HEK293 (cell line): ENCODE measurements around the gene KCNMB2.

Source experiments
- CTCF ChIA-PET: fragments of 350-600 bp; formaldehyde crosslinking; extraction: SDS; loops from one replicate; lab custom pipeline; 2021; ENCODE audit warnings: antibody characterized with exemption; lab: Yijun Ruan, JAX
- POLR2A ChIA-PET: fragments of 300-600 bp; formaldehyde crosslinking; extraction: SDS; loops from one replicate; lab custom pipeline; 2020; ENCODE audit warnings: antibody characterized with exemption, inconsistent platforms; lab: Yijun Ruan, JAX
- H3K27ac ChIP-seq: fragments of 200-500 bp; sonication (Bioruptor generic); 2 replicates; pipeline ENCODE4 v1.5.1; 2014; ENCODE audit warnings: low read depth, low read length, control low read depth, inconsistent platforms; ENCODE audit errors: extremely low read depth
- H3K36me3 ChIP-seq, 2 experiments: fragments of 200-500 bp in 1 of 2; sonication (Bioruptor generic) in 1 of 2; 1 replicate in 1 of 2; 2 replicates in 1 of 2; pipeline ENCODE4 v1.5.1; 2014 to 2017; ENCODE audit warnings: inconsistent platforms in 2 of 2, low read length in 2 of 2; ENCODE audit not compliant: control insufficient read depth in 2 of 2, insufficient read depth in 1 of 2
- H3K4me1 ChIP-seq: fragments of 200-500 bp; sonication (Bioruptor generic); 2 replicates; pipeline ENCODE4 v1.5.1; 2014; ENCODE audit warnings: mild to moderate bottlenecking, low read length, inconsistent platforms; ENCODE audit not compliant: control insufficient read depth, insufficient read depth
- H3K4me3 ChIP-seq: 2 replicates; pipeline ENCODE4 v1.5.1; 2011; ENCODE audit warnings: low read depth, mild to moderate bottlenecking, control low read depth, low read length, moderate library complexity
- H3K9me3 ChIP-seq: fragments of 200-500 bp; sonication (Bioruptor generic); 2 replicates; pipeline ENCODE4 v1.5.1; 2014; ENCODE audit warnings: low read depth, low read length, inconsistent platforms; ENCODE audit not compliant: control insufficient read depth, insufficient read depth
- BCL11B ChIP-seq: fragments of 450-650 bp; formaldehyde crosslinking; IDR thresholded peaks from 2 replicates; pipeline ENCODE4 v1.5.1; 2016; ENCODE audit warnings: low read depth, missing biosample characterization, missing genetic modification characterization
- GLIS2 ChIP-seq: fragments of 450-650 bp; formaldehyde crosslinking; IDR thresholded peaks from 2 replicates; pipeline ENCODE4 v1.5.1; 2016; ENCODE audit warnings: missing biosample characterization, missing genetic modification characterization
- HOXC10 ChIP-seq: sonication (generic); formaldehyde crosslinking; IDR thresholded peaks from 2 replicates; pipeline ENCODE4 v1.8.1; 2023; ENCODE audit warnings: mild to moderate bottlenecking, missing genetic modification reagents
- KLF1 ChIP-seq: fragments of 450-650 bp; formaldehyde crosslinking; IDR thresholded peaks from 2 replicates; pipeline ENCODE4 v1.5.1; 2016; ENCODE audit warnings: missing biosample characterization, missing genetic modification characterization
- KLF9 ChIP-seq: fragments of 450-650 bp; formaldehyde crosslinking; IDR thresholded peaks from 2 replicates; pipeline ENCODE4 v1.5.1; 2016; ENCODE audit warnings: missing biosample characterization, missing genetic modification characterization, low read depth
- MEIS1 ChIP-seq: sonication (generic); formaldehyde crosslinking; IDR thresholded peaks from 2 replicates; pipeline ENCODE4 v1.8.1; 2022; ENCODE audit warnings: missing genetic modification reagents, mild to moderate bottlenecking, borderline replicate concordance
- PRDM2 ChIP-seq: fragments of 450-650 bp; formaldehyde crosslinking; IDR thresholded peaks from 2 replicates; pipeline ENCODE4 v1.5.1; 2016; ENCODE audit warnings: missing biosample characterization, missing genetic modification characterization, borderline replicate concordance
- SCRT2 ChIP-seq: fragments of 450-650 bp; formaldehyde crosslinking; IDR thresholded peaks from 2 replicates; pipeline ENCODE4 v1.5.1; 2016; ENCODE audit warnings: missing biosample characterization, missing genetic modification characterization
- TRIM28 ChIP-seq: IDR thresholded peaks from 2 replicates; pipeline ENCODE4 v1.6.1; 2011; ENCODE audit warnings: low read length, control low read depth, borderline replicate concordance
- WT1 ChIP-seq: fragments of 450-650 bp; formaldehyde crosslinking; IDR thresholded peaks from 2 replicates; pipeline ENCODE4 v1.5.1; 2016; ENCODE audit warnings: missing biosample characterization, missing genetic modification characterization
- ZBTB6 ChIP-seq: fragments of 450-650 bp; formaldehyde crosslinking; IDR thresholded peaks from 2 replicates; pipeline ENCODE4 v1.5.1; 2017; ENCODE audit warnings: missing biosample characterization, missing genetic modification characterization
- ZNF10 ChIP-seq: fragments of 450-650 bp; formaldehyde crosslinking; IDR thresholded peaks from 2 replicates; pipeline ENCODE4 v1.5.1; 2017; ENCODE audit warnings: missing biosample characterization, missing genetic modification characterization
- ZNF155 ChIP-seq: fragments of 450-650 bp; formaldehyde crosslinking; IDR thresholded peaks from 2 replicates; pipeline ENCODE4 v1.5.1; 2016; ENCODE audit warnings: missing biosample characterization, missing genetic modification characterization
- ZNF16 ChIP-seq: fragments of 450-650 bp; formaldehyde crosslinking; IDR thresholded peaks from 2 replicates; pipeline ENCODE4 v1.5.1; 2016; ENCODE audit warnings: low read depth, missing biosample characterization, missing genetic modification characterization
- ZNF350 ChIP-seq: fragments of 450-650 bp; formaldehyde crosslinking; IDR thresholded peaks from 2 replicates; pipeline ENCODE4 v1.5.0; 2017; ENCODE audit warnings: missing biosample characterization, mild to moderate bottlenecking, missing genetic modification characterization
- ZNF354C ChIP-seq: fragments of 450-650 bp; formaldehyde crosslinking; IDR thresholded peaks from 2 replicates; pipeline ENCODE4 v1.5.1; 2016; ENCODE audit warnings: missing biosample characterization, missing genetic modification characterization, low read depth, borderline replicate concordance
- ZNF398 ChIP-seq: fragments of 450-650 bp; formaldehyde crosslinking; IDR thresholded peaks from 2 replicates; pipeline ENCODE4 v1.5.1; 2017; ENCODE audit warnings: missing biosample characterization, missing genetic modification characterization
- ZNF510 ChIP-seq: fragments of 450-650 bp; formaldehyde crosslinking; IDR thresholded peaks from 2 replicates; pipeline ENCODE4 v1.5.1; 2018; ENCODE audit warnings: mild to moderate bottlenecking, missing genetic modification characterization, missing biosample characterization; ENCODE audit not compliant: insufficient replicate concordance
- ZNF529 ChIP-seq: fragments of 450-650 bp; formaldehyde crosslinking; IDR thresholded peaks from 2 replicates; pipeline ENCODE4 v1.5.1; 2017; ENCODE audit warnings: missing genetic modification characterization, missing biosample characterization; ENCODE audit not compliant: insufficient replicate concordance
- ZNF639 ChIP-seq: fragments of 450-650 bp; formaldehyde crosslinking; IDR thresholded peaks from 2 replicates; pipeline ENCODE4 v1.5.1; 2016; ENCODE audit warnings: missing biosample characterization, missing genetic modification characterization
- ZNF677 ChIP-seq: fragments of 450-650 bp; IDR thresholded peaks from 2 replicates; pipeline ENCODE4 v1.5.0; 2018; ENCODE audit warnings: missing biosample characterization, mild to moderate bottlenecking, missing genetic modification characterization, moderate library complexity
- ZNF707 ChIP-seq: fragments of 450-650 bp; formaldehyde crosslinking; IDR thresholded peaks from 2 replicates; pipeline ENCODE4 v1.5.1; 2016; ENCODE audit warnings: missing biosample characterization, missing genetic modification characterization
- ZNF768 ChIP-seq: fragments of 450-650 bp; formaldehyde crosslinking; IDR thresholded peaks from 2 replicates; pipeline ENCODE4 v1.5.1; 2018; ENCODE audit warnings: missing biosample characterization, mild to moderate bottlenecking, missing genetic modification characterization
- ZSCAN16 ChIP-seq: fragments of 450-650 bp; formaldehyde crosslinking; IDR thresholded peaks from 2 replicates; pipeline ENCODE4 v1.5.1; 2016; ENCODE audit warnings: missing biosample characterization, missing genetic modification characterization

KCNMB2 gene

GRCh38 chr3:178772746-178773145 lies 236.5 kb downstream of the KCNMB2 start:
- no peaks in the 10 kb centered on the region for H3K4me1 ChIP-seq
- no peak overlapping the region for H3K27ac ChIP-seq
- TF ChIP-seq SCRT2 (tag by site-specific recombination) (no peak), KLF9 (tag by site-specific recombination) (no peak), KLF1 (tag by site-specific recombination) (no peak), ZNF398 (tag by site-specific recombination) (no peak), TRIM28 (no peak), BCL11B (no peak), GLIS2 (no peak), MEIS1 (no peak), HOXC10 (CRISPR knock-in tag) (no peak)
- TF ChIP-seq, all 188 proteins: peak for 0
- no peaks in the 10 kb centered on the region for H3K36me3 ChIP-seq
- ChIA-PET CTCF (no interaction called here), POLR2A (no interaction called here)
- no peak overlapping the region for H3K4me3 ChIP-seq
- no peaks in the 10 kb centered on the region for H3K9me3 ChIP-seq

GRCh38 chr3:178773358-178773757 lies 237.1 kb downstream of the KCNMB2 start:
- H3K4me1 ChIP-seq = no peaks in the 10 kb centered on the region
- CTCF ChIA-PET = no interaction called here
- no peaks in the 10 kb centered on the region for H3K9me3 ChIP-seq
- TF ChIP-seq ZSCAN16 (no peak), WT1 (tag by site-specific recombination) (no peak), ZNF510 (no peak), ZBTB6 (no peak), ZNF10 (no peak)
- no peak overlapping the region for H3K27ac ChIP-seq
- H3K36me3 ChIP-seq = no peaks in the 10 kb centered on the region
- H3K4me3 ChIP-seq = no peak overlapping the region
- POLR2A ChIA-PET = no interaction called here

- Histone ChIP-seq H3K9me3 (no peaks in the 10 kb centered on the region), H3K4me3 (no peak overlapping the region), H3K36me3 (no peaks in the 10 kb centered on the region), H3K4me1 (no peaks in the 10 kb centered on the region), H3K27ac (no peak overlapping the region)
- CTCF ChIA-PET = no interaction called here
- POLR2A ChIA-PET = no interaction called here
- TF ChIP-seq ZNF639 = no peak
- no peak for TF ChIP-seq ZNF16 (tag by site-specific recombination)
- no peak for TF ChIP-seq ZNF677 (tag by site-specific recombination)
- no peak for TF ChIP-seq PRDM2
- TF ChIP-seq ZNF768 (tag by site-specific recombination) = no peak
- no peak for TF ChIP-seq ZNF354C (tag by site-specific recombination)
- no peak for TF ChIP-seq ZNF529 (tag by site-specific recombination)
- no peak for TF ChIP-seq ZNF350 (tag by site-specific recombination)
- no peak for TF ChIP-seq ZNF155 (tag by site-specific recombination)
- TF ChIP-seq ZNF707 = no peak
Measured at GRCh38 chr3:178777718-178778411, 241.6 kb downstream of the KCNMB2 start.
